GM18507 (cell line): Measurements from ENCODE around the gene MED12L.
"Not testable (repeated sequence)": the region's sequence is repeated elsewhere in the genome, so short reads cannot be mapped to it uniquely, and the experiment has no call there.

Experiments used
- DNase-seq: peaks from one replicate; pipeline ENCODE4 v3.0.0; 2011; ENCODE audit warnings: low read depth; ENCODE audit not compliant: insufficient read length; ENCODE audit errors: extremely low spot score
- FAIRE-seq: peaks from 2 replicates; lab custom pipeline; 2011; peaks lifted over from hg19 to GRCh38; lab: Jason Lieb, UNC

The MED12L gene

DNA sequence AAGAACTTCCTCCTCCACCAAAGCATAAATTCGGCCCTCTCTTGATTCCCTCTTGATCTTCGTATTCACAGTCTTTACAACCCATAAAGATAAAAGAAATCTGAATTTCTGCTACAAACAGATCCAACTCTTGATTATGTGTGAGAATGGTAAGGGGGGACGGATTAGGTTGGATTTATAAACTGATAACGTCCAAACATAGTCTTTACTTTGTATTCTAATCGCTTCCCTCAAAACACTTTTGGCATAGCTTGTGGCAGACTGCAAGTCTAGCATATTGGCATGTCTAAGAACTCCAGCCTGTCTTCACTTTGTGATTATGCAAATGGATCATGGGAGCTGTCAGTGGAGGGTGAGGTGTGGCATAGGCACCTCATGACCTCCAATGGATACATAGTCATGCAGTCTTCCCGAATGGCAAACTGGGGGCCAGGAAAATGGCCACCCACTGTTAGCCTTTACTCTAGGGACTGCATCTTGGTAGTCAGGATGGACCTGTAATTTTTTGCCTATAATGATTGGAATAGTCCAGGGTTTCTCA, 141.9 kb downstream of the MED12L start:
- no peak for FAIRE-seq
- DNase-seq = no peak

DNA sequence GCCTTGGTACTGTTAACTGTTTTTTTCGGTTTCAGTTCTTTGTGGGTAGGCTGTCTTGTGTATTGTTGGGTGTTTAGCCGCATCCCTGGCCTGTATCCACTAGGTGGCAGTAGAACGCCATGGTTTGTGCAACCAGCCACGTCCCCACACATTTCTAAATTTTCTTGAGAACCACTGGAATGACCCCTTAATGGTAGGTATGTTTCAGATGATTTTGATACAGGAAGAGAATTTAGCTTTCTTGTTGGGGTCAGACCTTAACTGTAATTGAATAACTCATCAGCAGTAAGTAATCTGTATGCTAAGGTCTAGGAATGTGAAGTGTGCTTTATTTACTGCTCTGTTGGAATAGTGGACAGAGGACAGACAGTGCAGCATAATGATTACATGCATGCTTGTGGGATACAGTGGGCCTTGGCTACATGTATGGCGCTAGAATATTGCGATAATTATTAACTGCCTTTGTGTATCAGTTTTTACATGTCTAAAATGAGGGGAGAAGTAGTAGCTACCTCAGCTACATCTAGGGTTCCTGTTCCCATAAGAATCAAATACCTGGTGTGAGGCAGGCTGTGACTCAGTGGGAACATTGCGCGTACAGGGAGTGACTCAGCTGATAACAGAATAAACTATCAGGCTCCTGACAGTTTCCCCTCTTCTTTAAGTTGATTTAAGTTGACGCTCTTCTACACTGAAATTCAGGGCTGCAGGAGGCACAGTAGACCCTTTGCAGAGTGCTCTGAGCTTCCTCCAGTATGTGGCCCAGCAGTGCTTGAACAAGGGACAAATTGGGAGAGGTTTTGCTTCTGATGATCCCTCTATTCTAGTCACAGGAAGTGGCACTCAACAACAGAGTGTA, 142.6 kb downstream of the MED12L start:
- FAIRE-seq (peak; percentile 94), DNase-seq (peak; percentile 40)

DNA sequence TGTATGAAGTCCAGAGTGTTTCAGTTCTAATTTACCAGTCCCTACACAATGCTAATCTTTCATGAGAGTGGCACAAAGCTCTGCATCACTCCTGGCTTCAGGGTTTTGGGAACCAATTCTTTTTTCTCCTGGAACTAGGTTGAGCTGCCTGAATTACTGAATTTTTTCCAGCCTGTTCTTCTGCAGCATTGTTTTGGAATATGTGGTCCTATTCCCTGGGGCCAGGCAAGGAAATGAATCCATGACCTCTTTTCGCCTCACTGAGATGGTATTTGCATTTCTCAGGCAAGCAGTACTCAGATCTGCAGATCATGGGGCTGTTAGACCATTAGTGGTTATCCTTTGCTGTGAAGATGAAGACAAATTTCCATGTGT, 143.2 kb downstream of the MED12L start:
- peak; percentile 44 for FAIRE-seq
- no peak for DNase-seq

DNA sequence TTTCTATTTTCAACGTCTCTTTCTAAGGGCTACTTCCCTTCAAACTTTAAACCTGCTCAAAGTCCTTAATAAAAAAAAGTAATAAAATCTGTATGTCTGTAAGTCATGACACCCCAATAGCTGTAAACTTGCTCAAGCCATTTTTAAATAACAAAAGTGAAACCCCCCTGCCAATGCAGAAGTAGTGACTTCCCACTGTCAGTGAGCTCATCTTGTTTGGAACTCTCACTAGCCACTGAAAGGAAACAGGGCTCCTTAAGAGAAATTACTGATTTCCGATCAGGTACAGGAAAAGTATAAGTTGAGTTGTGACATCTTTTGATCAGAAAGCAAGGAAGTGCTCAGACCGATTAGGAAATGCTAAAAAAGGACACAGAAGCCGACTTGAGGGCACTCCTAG, 145.2 kb downstream of the MED12L start:
- DNase-seq = peak; percentile 4
- FAIRE-seq = peak; percentile 56

DNA sequence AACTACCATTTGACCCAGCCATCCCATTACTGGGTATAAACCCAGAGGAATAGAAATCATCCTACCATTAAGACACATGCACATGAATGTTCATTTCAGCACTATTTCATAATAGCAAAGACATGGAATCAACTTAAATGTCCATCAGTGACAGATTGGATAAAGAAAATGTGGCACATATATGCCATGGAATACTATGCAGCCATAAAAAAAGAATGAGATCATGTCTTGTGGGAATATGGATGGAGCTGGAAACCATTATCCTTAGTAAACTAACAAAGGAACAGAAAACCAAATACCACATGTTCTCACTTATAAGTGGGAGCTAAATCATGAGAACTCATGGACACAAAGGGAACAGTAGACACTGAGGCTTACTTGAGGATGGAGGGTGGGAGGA, 146.9 kb downstream of the MED12L start:
- FAIRE-seq, DNase-seq: not testable (repeated sequence)

DNA sequence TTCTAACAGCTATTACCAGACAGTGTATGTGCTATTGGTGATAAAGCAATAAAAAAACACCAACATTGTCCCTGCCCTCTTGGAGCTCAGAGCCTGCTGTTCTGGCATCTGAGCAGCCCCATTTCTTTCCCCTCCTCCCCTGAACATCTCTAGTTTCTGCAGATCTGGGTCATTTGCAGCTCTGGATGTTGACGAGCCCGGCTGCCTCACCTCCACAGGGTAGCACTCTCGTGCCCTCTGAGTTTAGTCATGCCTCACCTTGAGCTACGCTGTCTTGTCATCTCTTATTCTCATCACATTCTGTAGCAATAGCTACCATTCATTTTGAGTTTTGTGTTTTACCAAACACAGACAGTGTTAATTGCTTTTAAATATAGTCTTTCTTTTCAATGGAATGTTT, 147.5 kb downstream of the MED12L start:
- FAIRE-seq = no peak

DNA sequence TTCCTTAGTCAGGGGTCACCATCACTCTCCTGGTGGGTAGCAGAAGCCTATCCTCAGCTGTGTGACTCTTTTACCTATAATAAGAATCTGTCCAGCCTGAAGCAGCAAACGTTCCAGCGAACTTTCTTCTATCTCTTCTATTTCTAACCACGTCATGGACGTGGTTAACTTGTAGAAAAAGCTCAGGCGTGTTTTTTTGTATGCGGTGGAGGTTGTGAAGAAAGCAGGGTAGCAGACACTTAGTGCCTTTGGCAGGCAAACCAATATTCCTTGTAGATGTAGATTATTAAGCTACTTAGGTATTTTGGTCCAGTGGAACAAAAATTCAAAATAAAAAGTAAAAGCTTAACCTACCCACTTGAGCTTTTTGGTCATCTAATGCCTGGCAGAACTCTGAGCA, 149.4 kb downstream of the MED12L start:
- FAIRE-seq (no peak), DNase-seq (no peak)

More for the DNA sequence above, 147.5 kb downstream of the MED12L start:
- DNase-seq = no peak

DNA sequence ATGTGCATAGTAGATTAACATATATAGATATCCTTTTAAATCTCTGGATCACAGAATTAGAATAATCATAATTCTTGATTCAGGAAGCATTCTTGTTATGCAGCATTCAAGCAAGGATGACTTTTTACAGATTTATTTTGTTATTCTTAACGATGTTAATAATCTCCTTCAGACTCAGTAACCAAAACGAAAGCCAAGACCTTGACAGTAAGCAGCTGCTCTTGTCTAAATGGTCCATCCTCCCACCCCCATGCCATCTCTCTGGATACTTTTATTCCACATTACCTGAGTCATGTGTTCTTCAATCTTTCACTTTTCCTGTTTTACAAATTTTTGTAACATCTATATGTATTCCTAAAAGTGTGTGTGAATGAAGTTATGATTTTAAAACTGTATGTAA, 150.9 kb downstream of the MED12L start:
- no peak for DNase-seq
- FAIRE-seq = no peak

DNA sequence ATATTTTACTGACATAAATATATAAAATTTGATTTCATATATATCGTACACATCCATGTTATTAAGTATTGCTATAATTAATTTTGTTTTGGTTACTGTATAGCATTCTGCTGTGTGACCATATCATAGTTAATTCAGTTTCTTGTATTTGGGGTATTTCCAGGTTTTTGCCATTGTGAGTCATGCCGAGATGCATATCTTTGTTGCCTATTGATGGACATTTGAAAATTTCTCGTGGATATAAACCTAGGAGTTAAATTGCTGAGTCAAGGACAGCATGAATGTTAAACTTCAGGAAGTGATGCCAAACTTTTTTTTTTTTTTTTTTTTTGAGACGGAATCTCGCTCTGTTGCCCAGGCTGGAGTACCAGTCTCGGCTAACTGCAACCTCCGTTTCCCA, 151.3 kb downstream of the MED12L start:
- FAIRE-seq (no peak), DNase-seq (no peak)

DNA sequence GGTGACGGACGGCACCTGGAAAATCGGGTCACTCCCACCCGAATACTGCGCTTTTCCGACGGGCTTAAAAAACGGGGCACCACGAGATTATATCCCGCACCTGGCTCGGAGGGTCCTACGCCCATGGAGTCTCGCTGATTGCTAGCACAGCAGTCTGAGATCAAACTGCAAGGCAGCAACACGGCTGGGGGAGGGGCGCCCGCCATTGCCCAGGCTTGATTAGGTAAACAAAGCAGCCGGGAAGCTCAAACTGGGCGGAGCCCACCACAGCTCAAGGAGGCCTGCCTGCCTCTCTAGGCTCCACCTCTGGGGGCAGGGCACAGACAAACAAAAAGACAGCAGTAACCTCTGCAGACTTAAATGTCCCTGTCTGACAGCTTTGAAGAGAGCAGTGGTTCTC, 156.5 kb downstream of the MED12L start:
- FAIRE-seq, DNase-seq: not testable (repeated sequence)

DNA sequence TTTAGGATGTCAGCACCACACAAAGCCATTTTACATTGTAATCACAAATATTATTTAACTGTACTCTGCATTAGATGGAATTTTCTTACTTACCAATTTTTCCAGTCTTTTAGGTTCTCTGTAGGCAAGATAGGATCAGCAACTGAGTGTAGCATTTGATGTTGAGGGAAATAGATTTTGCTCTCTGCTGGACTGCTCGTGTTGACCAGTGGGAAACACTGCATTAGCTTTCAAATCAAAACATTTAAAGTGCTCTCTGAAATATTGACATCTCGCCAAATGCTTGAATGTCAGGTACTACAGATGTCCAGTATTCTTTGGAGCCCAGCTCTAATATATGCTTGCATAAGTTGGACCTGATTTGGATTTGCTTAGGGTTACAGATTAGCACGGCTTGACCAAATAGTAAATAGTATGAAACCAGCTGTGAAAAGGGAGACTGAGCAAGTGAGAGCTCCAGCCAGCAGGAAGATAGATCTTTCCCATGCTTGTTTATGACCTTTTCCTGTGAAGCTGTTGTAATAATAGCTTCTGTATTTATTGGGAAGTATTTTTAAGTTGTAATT, 163.4 kb downstream of the MED12L start:
- FAIRE-seq (no peak), DNase-seq (no peak)

DNA sequence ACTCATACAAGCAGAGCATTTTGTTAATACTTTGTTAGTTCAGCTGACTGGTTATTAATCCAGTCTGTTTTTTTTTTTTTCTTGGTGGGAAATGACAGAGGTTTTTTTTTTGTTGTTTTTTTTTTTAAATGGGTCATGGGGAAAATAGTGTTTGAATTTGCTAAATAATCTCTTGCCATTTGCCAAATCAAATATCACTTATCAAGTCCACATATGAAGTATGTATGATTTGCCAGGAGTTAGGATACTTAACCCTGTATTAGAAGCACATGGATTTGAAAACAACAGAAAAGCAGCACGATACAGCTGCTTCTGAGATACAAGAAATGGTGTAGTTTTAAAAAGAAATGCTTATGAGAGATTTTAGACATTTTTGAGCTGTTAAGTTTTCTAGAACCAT, 171.3 kb downstream of the MED12L start:
- DNase-seq = no peak
- FAIRE-seq = no peak

DNA sequence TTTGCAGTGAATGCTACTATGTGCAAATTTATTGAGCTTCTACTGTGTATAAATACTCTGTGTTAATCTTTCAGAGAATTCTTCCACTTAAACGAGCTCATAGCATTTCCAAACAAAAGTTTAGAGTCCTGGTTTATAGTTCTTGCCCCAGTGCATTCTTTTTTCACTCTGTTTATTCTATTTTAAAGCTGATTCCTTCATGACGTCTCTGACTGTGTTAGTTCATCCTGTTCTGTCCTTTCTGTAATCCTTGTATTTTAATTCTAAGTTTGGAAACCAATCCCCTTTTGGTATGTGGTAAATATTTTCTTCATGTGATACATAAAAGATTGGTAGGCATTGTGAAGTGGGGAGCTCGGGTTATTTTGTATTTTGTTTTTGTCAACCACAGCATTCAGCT, 174.2 kb downstream of the MED12L start:
- FAIRE-seq = no peak
- no peak for DNase-seq

DNA sequence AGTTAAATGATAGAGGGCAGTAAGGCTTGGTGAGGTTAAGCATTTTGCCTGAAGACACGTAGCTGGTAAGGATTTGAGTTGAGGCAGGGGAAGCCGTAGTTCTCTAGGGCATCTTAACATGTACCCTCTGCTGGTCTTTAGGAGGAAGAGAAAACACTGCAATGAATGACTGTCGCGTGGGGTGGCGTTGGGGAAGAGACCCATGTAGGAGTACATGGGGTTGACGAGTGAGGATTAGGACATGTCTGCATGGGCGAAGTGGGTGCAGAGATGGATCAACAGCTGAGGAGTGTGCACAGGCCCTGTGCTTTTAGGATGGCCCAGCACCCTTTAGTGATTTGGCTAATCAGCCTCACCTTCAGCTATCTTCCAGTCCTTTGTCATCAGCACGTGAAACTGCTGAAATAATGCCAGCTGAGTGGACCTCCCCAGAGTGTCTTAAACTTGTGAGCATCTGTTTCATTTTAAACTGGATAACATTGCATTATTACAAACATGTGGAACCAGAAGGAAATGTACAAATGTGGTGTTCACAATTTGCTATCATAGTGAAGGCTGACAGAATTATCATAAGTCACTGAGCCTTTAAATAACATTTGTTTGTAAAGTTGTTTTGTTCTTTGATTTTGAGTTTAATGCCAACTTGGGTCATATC, 177.5 kb downstream of the MED12L start:
- DNase-seq = no peak
- FAIRE-seq = no peak

DNA sequence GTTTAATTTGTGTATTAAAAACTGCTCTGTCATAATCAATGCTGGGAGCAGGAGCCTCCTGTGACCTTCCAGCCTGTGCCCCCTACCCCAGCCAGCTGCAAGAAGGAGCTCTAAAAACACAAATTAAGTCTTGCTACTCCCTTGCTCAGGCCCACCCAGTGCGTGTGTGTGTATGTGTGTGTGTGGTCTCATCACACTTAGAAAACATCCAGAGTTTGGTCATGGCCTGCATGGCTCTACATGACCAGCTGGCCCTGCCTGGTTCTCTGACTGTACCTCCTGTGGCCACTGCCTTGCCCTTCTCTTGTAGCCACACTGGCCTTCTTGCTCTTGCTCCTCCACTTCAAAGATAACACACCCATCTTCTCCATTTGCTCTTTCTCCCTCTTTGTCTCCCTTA, 179.1 kb downstream of the MED12L start:
- FAIRE-seq = no peak
- no peak for DNase-seq

DNA sequence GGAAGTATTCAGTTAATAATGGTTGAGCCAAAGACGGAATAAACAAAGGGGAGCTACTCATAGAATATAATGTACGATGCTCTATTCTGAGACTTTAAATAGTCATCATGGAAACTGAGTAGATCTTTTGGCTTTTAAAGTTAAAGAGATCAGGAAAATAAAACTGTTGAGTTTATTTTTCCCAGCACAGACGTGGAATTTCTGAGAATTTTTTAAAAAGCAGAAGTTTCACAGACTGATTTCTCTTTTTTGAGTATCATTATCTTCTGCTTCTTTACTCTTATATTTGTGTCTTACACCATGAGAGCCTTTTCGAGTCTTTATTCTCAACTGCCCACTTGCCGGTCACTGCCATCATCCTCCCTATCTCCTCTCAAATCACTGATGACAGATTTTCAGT, 179.7 kb downstream of the MED12L start:
- DNase-seq = no peak
- FAIRE-seq = no peak

DNA sequence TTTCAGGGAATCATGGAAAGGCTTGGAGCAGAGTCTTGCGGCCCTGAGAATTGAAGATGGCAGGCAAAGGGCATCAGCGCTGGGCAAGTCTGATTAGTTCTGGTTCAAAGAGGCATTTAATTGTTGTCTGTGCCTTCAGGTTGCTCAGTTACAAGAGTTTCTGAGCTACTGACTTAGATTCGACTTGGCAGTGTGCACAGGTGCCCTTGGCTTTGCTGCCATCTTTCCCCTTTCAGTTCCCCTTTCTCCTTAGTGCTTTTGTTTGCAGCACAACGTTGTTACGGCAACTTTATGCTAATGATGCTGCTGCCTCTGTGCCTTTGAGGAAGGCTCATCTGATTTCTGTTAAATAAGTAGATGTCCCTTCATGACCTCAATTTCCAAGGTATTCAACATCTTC, 180.4 kb downstream of the MED12L start:
- FAIRE-seq = peak; percentile 89
- DNase-seq = peak; percentile 28

DNA sequence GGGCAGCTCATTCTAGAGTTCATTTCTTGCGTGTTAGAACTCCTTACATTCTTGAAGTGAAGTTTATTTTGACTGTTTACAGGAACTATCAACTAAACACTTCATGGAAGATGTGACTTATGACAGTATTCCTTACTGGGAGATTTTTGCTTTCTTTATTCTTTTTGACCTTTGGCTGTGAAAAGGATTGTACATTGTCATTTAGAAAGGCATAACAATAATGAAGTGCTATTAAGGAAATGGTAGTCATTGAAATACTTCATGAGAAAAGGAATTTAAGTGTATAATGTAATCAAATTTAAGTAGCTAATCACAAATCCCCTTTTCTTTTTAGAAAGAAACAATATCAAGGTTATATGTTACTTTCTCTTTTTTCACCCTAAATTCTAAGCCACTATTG, 181.6 kb downstream of the MED12L start:
- DNase-seq (no peak), FAIRE-seq (no peak)

DNA sequence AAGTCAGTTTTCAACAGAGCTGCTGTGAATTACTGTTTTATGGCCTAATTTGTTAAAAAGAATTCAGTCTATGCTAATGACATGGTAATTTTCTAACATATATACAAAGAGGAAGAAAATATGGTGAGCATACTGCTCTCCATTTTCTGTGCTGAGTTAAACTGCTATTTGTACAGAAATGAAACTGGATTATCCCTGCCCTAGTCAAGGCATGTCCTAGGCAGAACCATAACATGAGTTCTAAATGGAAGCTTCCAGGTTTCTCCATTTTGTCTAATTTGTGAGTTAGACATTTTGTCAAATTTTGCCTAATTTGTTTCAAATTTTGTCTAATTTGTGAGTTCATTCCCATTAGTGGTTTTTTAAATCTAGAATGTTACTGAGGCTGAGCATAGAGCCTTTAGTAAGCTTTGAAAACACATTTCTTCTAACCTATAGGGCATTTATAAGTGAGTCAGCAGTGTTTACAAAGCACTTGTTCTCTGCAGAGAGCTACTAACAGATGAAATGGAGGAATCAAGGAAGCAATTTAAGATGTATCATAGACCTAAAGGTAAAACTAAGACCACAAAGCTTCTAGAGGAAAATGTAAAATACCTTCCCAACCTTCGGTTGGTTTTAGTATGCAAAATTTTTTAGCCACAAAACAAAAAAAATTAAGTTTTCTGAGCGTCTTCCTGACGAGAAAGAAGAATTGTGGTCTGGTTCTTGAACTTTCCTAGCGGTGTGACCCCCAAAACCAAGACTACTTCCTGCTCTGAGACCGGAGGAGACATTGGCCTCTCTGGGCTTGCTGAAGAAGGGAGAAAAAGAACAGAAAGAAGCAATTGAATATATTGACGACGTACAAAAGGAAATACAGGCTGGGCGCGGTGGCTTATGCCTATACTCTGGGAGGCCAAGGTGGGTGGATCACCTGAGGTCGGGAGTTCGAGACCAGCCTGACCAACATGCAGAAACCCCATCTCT, 183.1 kb downstream of the MED12L start:
- DNase-seq = no peak
- FAIRE-seq = peak; percentile 93
